Activated CD8-positive, alpha-beta memory T cell treated with anti-CD3 and anti-CD28 coated beads, Interleukin-2, amount 50 U/mL, for 24 hours (primary cell): ENCODE results near the gene ALDOB.

ENCODE experiments used
- DNase-seq: peaks from one replicate; pipeline ENCODE4 v3.0.0-alpha.2; 2020; ENCODE audit errors: extremely low read depth

Gene ALDOB

DNA sequence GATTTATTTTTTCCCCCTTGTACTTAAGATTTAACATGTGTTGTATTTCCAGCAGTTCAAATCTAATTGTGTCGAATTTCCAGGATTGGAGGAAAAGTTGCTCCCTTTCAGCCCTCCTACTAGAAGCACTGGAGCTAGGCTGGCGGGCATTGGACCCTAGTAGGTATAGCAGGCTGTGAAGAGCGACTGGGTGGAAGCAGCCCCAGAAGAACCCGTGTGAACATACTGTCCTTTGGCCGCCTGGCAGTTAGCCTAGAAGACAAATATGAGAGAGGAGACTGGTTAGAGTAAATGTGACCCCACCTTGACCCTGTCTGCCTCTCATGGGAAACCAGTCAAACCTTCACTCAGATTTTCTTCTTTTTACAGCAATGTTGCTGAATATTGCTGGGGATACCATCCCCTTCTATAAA is 13.9 kb downstream of the ALDOB start:
- DNase-seq = no peak

DNA sequence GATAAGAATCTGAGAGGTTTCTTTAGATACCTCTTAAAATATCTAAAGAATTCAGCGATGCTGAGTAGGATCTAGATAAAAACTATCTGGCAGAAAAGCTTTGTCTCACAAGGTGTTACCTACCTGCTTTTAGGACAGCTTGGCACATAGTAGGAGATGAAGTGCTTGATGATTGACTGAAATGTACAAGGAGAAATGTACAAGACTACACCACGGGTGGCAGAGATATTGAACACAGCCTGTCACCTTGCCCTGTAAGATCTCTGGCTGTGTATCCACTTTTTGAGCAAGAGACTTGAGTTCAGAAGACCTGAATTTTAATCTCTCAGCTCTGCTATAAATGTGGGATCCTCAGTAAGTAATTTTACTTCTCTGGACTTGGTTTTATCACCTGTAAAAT is 15.7 kb downstream of the ALDOB start:
- no peak for DNase-seq

- DNase-seq = no peak
These were observed 16.8 kb downstream of the ALDOB start for GRCh38 chr9:101418518-101419430.

GRCh38 chr9:101417977-101418376 is 17.6 kb downstream of the ALDOB start:
- DNase-seq = no peak

GRCh38 chr9:101417389-101417788 is 18.2 kb downstream of the ALDOB start:
- no peak for DNase-seq

DNA sequence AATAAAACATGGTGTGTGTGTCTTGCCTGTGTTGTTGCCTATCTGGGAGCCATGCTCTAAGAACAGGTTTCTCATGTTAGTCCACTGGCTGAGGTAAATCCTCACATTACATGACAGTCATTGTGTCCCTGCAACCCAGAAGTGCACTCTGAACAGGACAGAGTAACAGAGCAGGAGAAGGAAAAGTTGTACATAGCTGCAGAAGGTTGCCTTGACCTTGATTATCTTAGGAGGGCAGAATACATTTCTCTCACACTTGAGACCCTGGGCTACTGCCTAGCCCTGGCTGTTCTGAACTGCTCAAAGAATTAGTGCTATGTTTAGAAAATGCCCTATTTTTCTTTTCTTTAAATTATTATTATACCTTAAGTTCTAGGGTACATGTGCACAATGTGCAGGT is 20.0 kb downstream of the ALDOB start:
- DNase-seq = no peak

GRCh38 chr9:101414839-101415238 is 20.7 kb downstream of the ALDOB start:
- no peak for DNase-seq

DNA sequence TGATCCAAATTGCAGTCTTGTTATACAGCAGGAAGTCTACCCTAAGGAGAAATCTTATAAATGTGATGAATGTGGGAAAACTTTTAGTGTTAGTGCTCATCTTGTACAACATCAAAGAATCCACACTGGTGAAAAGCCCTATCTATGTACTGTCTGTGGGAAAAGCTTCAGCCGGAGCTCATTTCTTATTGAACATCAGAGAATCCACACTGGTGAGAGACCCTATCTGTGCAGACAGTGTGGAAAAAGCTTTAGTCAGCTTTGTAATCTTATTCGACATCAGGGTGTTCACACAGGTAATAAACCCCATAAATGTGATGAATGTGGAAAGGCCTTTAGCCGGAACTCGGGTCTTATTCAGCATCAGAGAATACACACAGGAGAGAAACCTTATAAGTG is 26.5 kb downstream of the ALDOB start:
- no peak for DNase-seq

DNA sequence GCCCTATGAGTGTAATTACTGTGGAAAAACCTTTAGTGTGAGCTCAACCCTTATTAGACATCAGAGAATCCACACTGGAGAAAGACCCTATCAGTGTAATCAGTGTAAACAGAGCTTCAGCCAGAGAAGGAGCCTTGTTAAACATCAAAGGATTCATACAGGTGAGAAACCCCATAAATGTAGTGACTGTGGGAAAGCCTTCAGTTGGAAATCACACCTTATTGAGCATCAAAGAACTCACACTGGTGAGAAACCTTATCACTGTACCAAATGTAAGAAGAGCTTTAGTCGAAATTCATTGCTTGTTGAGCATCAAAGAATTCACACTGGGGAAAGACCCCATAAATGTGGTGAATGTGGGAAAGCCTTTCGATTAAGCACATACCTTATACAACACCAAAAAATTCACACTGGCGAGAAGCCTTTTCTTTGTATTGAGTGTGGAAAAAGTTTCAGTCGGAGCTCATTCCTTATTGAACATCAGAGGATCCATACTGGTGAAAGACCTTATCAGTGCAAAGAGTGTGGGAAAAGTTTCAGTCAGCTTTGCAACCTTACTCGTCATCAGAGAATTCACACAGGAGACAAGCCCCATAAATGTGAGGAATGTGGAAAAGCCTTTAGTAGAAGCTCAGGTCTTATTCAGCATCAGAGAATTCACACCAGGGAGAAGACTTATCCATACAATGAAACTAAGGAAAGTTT is 27.0 kb downstream of the ALDOB start:
- no peak for DNase-seq

DNA sequence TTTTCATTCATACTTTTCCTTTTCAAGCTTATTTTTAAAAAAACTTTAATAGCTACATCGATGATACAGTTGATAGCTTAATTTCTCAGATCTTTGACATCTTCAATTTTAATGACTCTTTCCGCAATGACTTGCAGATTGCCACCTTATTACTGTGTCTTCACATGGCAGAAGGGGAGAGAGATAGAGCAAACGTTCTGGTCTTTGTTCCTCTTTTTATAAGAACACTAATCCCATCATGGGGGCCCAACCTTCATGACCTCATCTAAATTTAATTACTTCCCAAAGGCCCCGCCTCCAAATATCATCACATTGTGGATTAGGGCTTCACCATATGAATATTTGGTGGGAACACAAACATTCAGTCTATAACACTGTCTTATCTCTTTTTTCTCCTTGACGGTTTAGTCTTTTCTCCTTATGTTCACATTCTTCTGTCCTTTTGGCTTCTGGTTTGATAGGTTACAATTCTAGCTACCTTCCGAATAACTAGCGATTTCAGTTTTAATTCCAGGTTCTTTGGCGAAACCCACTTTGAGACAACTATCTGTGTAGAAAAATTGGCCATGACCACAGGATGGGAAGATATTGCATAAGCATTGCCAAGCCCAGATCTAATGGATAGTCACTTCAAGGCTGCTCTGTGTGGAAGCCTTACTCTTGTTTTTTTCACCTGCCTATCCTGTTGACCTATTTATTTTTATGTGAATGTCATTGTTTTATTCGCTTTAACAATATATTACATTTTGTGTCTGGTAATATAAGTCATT is 31.9 kb downstream of the ALDOB start:
- no peak for DNase-seq

GRCh38 chr9:101400120-101400519 is 35.5 kb downstream of the ALDOB start:
- DNase-seq = no peak

GRCh38 chr9:101399643-101399970 is 36.0 kb downstream of the ALDOB start:
- no peak for DNase-seq

GRCh38 chr9:101398930-101399642 is 36.5 kb downstream of the ALDOB start:
- no peak for DNase-seq

DNA sequence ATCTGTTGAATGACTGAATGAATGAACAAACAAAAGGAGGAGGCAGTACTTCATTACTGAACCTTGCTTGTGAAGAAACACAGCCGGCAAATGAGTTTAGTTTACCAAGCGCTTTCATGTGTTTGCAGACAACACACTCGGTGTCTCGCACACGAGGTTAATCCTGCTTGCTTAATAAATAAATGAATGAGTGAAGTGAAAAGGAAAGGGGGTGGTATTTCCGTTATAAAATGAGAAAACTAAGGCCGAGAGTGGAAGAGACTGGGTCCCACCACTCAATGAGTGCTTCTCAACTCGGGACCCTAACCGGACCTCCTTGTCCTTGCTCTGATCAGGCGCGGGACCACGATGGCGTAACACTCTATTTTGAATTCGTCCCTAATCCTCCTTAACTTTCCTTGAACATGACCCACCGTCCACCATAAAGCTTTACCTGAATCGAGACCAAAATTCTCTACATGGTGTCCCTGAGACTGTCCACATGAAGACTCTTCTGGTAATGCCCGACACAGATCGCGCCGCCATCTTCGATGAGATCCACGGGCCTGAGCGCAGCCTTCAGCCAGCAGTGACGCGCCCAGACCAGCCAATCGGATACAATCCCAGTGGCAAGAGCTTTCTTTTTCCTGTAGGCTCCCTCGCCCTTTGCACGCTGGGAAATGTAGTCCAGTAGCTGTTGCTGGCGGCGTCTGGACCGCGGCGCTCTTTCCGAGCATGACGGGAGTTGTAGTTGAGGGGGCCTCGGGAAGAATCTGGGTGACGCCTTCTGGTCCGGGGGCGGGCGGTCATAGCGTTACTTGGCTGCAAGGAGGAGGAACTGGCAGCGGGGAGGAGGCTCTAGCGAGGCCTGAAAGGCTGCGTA is 37.3 kb downstream of the ALDOB start, which contains the start of the genes MRPL50 and ZNF189:
Gene MRPL50, minus strand, starts transcription at position 551 of the 862 bp plus-strand sequence. Its CDS starts 26 bp downstream, at position 525.
Gene ZNF189, plus strand, starts transcription at position 784 of the 862 bp plus-strand sequence. CDS start 306 bp downstream, outside the sequence.
- peak; percentile 91 for DNase-seq

- no peak for DNase-seq
These were observed 37.9 kb downstream of the ALDOB start for GRCh38 chr9:101397746-101398067.

GRCh38 chr9:101394687-101395086 is 40.9 kb downstream of the ALDOB start:
- DNase-seq = no peak

- DNase-seq = no peak
These were observed 42.4 kb downstream of the ALDOB start for GRCh38 chr9:101393135-101393534.

- no peak for DNase-seq
These were observed 47.0 kb downstream of the ALDOB start for GRCh38 chr9:101388507-101388993.

DNA sequence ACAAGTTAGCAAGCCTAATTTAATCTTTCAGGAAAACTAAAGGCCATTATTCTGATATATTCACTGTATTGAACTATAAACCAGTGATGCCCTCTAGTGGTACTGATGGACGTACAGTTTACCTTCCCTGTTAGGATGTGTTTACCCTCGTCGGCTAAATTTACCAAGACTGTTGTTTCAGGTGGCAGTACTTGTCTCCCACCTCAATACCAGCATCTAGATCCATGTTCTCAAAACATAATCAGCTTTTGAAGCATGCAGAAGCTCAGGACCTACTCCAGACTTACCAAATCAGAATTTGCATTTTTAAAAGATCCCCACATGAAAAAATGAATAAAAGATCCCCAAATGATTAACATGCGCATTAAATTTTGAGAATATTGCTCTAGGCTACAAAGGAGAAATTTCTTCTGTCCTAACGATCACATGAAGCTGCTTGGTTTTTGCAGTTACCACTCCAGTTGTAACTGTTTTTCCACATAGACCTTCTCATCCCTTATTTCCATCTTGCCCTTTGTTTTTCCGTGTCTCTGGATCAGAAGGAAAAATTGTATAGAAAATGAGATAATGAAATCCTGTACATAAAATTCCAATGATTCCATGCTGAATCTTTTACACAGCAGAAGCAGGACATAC is 47.6 kb downstream of the ALDOB start:
- no peak for DNase-seq
